Omental fat pad (tissue), 4 donors: Measurements from ENCODE around the gene ARHGAP20. TPM values are rescaled to one million over a fixed set of nuclear protein-coding genes. Genes with fewer than 3 reads are reported as not detected.
A peak's percentile ranks its signal among the peaks of the same experiment; 100 is the strongest.

ENCODE experiments used
- ATAC-seq: fragments of 150-250 bp; one replicate; pipeline ENCODE4 v1.9.1; 2016; ENCODE audit warnings: mild to moderate bottlenecking, moderate library complexity; ENCODE audit not compliant: low FRiP score
- DNase-seq: peaks from one replicate; pipeline ENCODE4 v3.0.0-alpha.2; 2019; ENCODE audit warnings: low spot score
- CTCF ChIP-seq, 3 donors: fragments of 450-650 bp; IDR thresholded peaks; one replicate each; pipeline ENCODE4 v1.5.1; 2016 to 2017; ENCODE audit warnings: antibody characterized with exemption in 3 of 3, mild to moderate bottlenecking in 3 of 3, moderate library complexity in 2 of 3
- total RNA-seq, 4 donors: library from RNA; depleted of rRNA; stranded (reverse); fragments of >200 nt; gene quantifications; one replicate each; pipeline ENCODE4 v1.1.0, GENCODE V29; 2016

The ARHGAP20 gene
- total RNA-seq, 4 donors from 2014 or later = 10.8 to 29.1 (median 16.6) TPM

- no peak for TF ChIP-seq CTCF (IDR thresholded peaks at IDR 0.05)
- ATAC-seq = no peak
- DNase-seq = no peak
Measured at GRCh38 chr11:110573411-110573810, 138.8 kb downstream of the ARHGAP20 start.

GRCh38 chr11:110571081-110571720 is 141.0 kb downstream of the ARHGAP20 start:
- DNase-seq (no peak), ATAC-seq (no peak)
- no peak for TF ChIP-seq CTCF (IDR thresholded peaks at IDR 0.05)

GRCh38 chr11:110566577-110566976 is 145.7 kb downstream of the ARHGAP20 start:
- no peak for ATAC-seq
- no peak for DNase-seq
- no peak for TF ChIP-seq CTCF (IDR thresholded peaks at IDR 0.05)

GRCh38 chr11:110565357-110566336 is 146.6 kb downstream of the ARHGAP20 start:
- no peak for TF ChIP-seq CTCF (IDR thresholded peaks at IDR 0.05)
- DNase-seq = no peak
- peak; percentile 86 for ATAC-seq

- DNase-seq (no peak), ATAC-seq (no peak)
- no peak for TF ChIP-seq CTCF (IDR thresholded peaks at IDR 0.05)
Measured at GRCh38 chr11:110564676-110565356, 147.4 kb downstream of the ARHGAP20 start.

- no peak for TF ChIP-seq CTCF (IDR thresholded peaks at IDR 0.05)
- DNase-seq = no peak
- ATAC-seq = no peak
Measured at GRCh38 chr11:110544779-110545178, 167.5 kb downstream of the ARHGAP20 start.
